ENCODE data around the gene CCDC57.
"Not testable (repeated sequence)": the region's sequence is repeated elsewhere in the genome, so short reads cannot be mapped to it uniquely, and the experiment has no call there.

CCDC57 gene

GRCh38 chr17:82222816-82223215 lies 10.2 kb upstream of the CCDC57 start:
- no peak for DNase-seq (ENCODE audit: low read depth in 3 of 3)

GRCh38 chr17:82221341-82221902 lies 8.8 kb upstream of the CCDC57 start:
- DNase-seq (ENCODE audit: low read depth in 3 of 3): no peak

- no peak for DNase-seq (ENCODE audit: low read depth in 3 of 3)
Observed at GRCh38 chr17:82219753-82220709, 7.4 kb upstream of the CCDC57 start.

- no peak for DNase-seq (ENCODE audit: low read depth in 3 of 3)
Observed at GRCh38 chr17:82219083-82219482, 6.4 kb upstream of the CCDC57 start.

GRCh38 chr17:82218349-82219075 lies 5.9 kb upstream of the CCDC57 start:
- no peak for DNase-seq (ENCODE audit: low read depth in 3 of 3)

GRCh38 chr17:82217530-82218204 lies 5.0 kb upstream of the CCDC57 start:
- DNase-seq (ENCODE audit: low read depth in 3 of 3): no peak

GRCh38 chr17:82217120-82217529 lies 4.5 kb upstream of the CCDC57 start:
- no peak for DNase-seq (ENCODE audit: low read depth in 3 of 3)

GRCh38 chr17:82216301-82217119 lies 3.9 kb upstream of the CCDC57 start:
- DNase-seq (ENCODE audit: low read depth in 3 of 3): no peak

- DNase-seq (ENCODE audit: low read depth in 3 of 3): no peak
Observed at GRCh38 chr17:82215972-82216300, 3.3 kb upstream of the CCDC57 start.

GRCh38 chr17:82215095-82215971 lies 2.7 kb upstream of the CCDC57 start:
- DNase-seq (ENCODE audit: low read depth in 3 of 3): no peak

GRCh38 chr17:82214012-82214628 lies 1.5 kb upstream of the CCDC57 start:
- no peak for DNase-seq (ENCODE audit: low read depth in 3 of 3)

GRCh38 chr17:82213251-82214011 lies 789 bp upstream of the CCDC57 start:
- peak in 2 of 3 experiments; percentile 57 to 62 for DNase-seq (ENCODE audit: low read depth in 3 of 3)

- not testable (repeated sequence) for DNase-seq (ENCODE audit: low read depth in 3 of 3)
Observed at GRCh38 chr17:82210655-82211054, 2.0 kb downstream of the CCDC57 start.

GRCh38 chr17:82205720-82206508 lies 6.7 kb downstream of the CCDC57 start:
- peak; percentile 40 to 77 (median 55) for DNase-seq (ENCODE audit: low read depth in 3 of 3)

GRCh38 chr17:82204831-82205719 lies 7.6 kb downstream of the CCDC57 start:
- DNase-seq (ENCODE audit: low read depth in 3 of 3): peak in 1 of 3 experiments; percentile 52

- DNase-seq (ENCODE audit: low read depth in 3 of 3): no peak
Observed at GRCh38 chr17:82203920-82204319, 8.7 kb downstream of the CCDC57 start.

- DNase-seq (ENCODE audit: low read depth in 3 of 3): peak in 1 of 3 experiments; percentile 61
Observed at GRCh38 chr17:82202981-82203380, 9.7 kb downstream of the CCDC57 start.

All from stimulated activated CD4-positive, alpha-beta T cell treated with anti-CD3 and anti-CD28 coated beads, TNF-alpha, amount 100 ng/mL, for 24 hours (primary cell).